DOHH2 (cell line): ENCODE measurements around the gene B3GNT2.

Experiments
- H3F3A ChIP-seq: fragments of 200-600 bp; sonication (generic), shearing (Covaris generic); 2 replicates; pipeline ENCODE4 v1.6.0; 2016; ENCODE audit warnings: antibody characterized with exemption, mild to moderate bottlenecking; ENCODE audit not compliant: control insufficient read depth, insufficient read depth
- H3K27ac ChIP-seq: fragments of 200-600 bp; sonication (generic); 2 replicates; pipeline ENCODE4 v1.5.1; 2014; ENCODE audit warnings: low read depth, mild to moderate bottlenecking, low read length, moderate library complexity
- H3K27me3 ChIP-seq: fragments of 200-600 bp; sonication (generic); 2 replicates; pipeline ENCODE4 v1.6.1; 2014; ENCODE audit warnings: mild to moderate bottlenecking, low read length, mixed read lengths; ENCODE audit not compliant: control insufficient read depth
- H3K36me3 ChIP-seq: fragments of 200-600 bp; sonication (generic); 2 replicates; pipeline ENCODE4 v1.6.1; 2014; ENCODE audit warnings: mild to moderate bottlenecking, low read length, moderate library complexity, mixed read lengths; ENCODE audit not compliant: control insufficient read depth
- H3K4me1 ChIP-seq: fragments of 200-600 bp; sonication (generic); 2 replicates; pipeline ENCODE4 v1.6.1; 2014; ENCODE audit warnings: mild to moderate bottlenecking, low read length, mixed read lengths; ENCODE audit not compliant: control insufficient read depth
- H3K4me2 ChIP-seq: fragments of 200-600 bp; sonication (generic); 2 replicates; pipeline ENCODE4 v1.6.0; 2014; ENCODE audit warnings: mild to moderate bottlenecking, low read length, moderate library complexity
- H3K4me3 ChIP-seq: fragments of 200-600 bp; sonication (generic); 2 replicates; pipeline ENCODE4 v1.5.1; 2014; ENCODE audit warnings: mild to moderate bottlenecking, low read length, mixed read lengths
- H3K79me2 ChIP-seq: fragments of 200-600 bp; sonication (generic); 2 replicates; pipeline ENCODE4 v1.6.1; 2014; ENCODE audit warnings: mild to moderate bottlenecking, low read length, mixed read lengths; ENCODE audit not compliant: control insufficient read depth
- H3K9me2 ChIP-seq: fragments of 200-600 bp; sonication (generic); replicated peaks from 2 replicates; pipeline ENCODE4 v1.6.1; 2014; ENCODE audit warnings: mild to moderate bottlenecking, low read length, mixed read lengths; ENCODE audit not compliant: control insufficient read depth
- H3K9me3 ChIP-seq: fragments of 200-600 bp; sonication (generic); 2 replicates; pipeline ENCODE4 v1.6.1; 2014; ENCODE audit warnings: antibody characterized with exemption, low read length, mixed read lengths; ENCODE audit not compliant: control insufficient read depth, insufficient read depth
- H4K20me1 ChIP-seq: fragments of 200-600 bp; sonication (generic); 2 replicates; pipeline ENCODE4 v1.6.0; 2014; ENCODE audit warnings: low read depth, mild to moderate bottlenecking, antibody characterized with exemption, low read length, moderate library complexity; ENCODE audit not compliant: control insufficient read depth, insufficient read depth
- CTCF ChIP-seq: fragments of 200-600 bp; sonication (generic); IDR thresholded peaks from one replicate; pipeline ENCODE4 v1.5.1; 2014; ENCODE audit warnings: antibody characterized with exemption, mild to moderate bottlenecking, low read depth, low read length; ENCODE audit not compliant: poor library complexity, severe bottlenecking
- EZH2phosphoT487 ChIP-seq: fragments of 200-600 bp; sonication (generic); IDR thresholded peaks from 2 replicates; pipeline ENCODE4 v1.6.1; 2017; ENCODE audit warnings: borderline replicate concordance, mild to moderate bottlenecking, antibody characterized with exemption, low read length, moderate library complexity, mixed read lengths

Gene B3GNT2

GRCh38 chr2:62222674-62223073 lies 26.8 kb downstream of the B3GNT2 start:
- Histone ChIP-seq H3K27ac (no peak overlapping the region), H3K27me3 (no peaks in the 10 kb centered on the region), H3K9me3 (peaks cover 16% of the 10 kb centered on the region; the same call in 1 of the 2 replicates), H3K79me2 (peaks cover 81% of the 10 kb centered on the region), H3K4me2 (no peak overlapping the region), H3K9me2 (no peaks in the 10 kb centered on the region), H3K4me1 (peaks cover 24% of the 10 kb centered on the region), H3K4me3 (no peak overlapping the region), H3K36me3 (peaks cover 71% of the 10 kb centered on the region), H4K20me1 (no peaks in the 10 kb centered on the region), H3F3A (no peaks in the 10 kb centered on the region)
- TF ChIP-seq EZH2phosphoT487 = no peak
- TF ChIP-seq CTCF = no peak

- Histone ChIP-seq H3K27ac (no peak overlapping the region), H3K27me3 (no peaks in the 10 kb centered on the region), H4K20me1 (no peaks in the 10 kb centered on the region), H3K36me3 (peaks cover 55% of the 10 kb centered on the region), H3K79me2 (peaks cover 58% of the 10 kb centered on the region), H3K4me1 (peaks cover 24% of the 10 kb centered on the region), H3F3A (no peaks in the 10 kb centered on the region), H3K9me2 (no peaks in the 10 kb centered on the region), H3K4me3 (no peak overlapping the region), H3K9me3 (peaks cover 3% of the 10 kb centered on the region; the same call in 1 of the 2 replicates), H3K4me2 (no peak overlapping the region)
- TF ChIP-seq CTCF (no peak), EZH2phosphoT487 (no peak)
These were observed 29.1 kb downstream of the B3GNT2 start for GRCh38 chr2:62224976-62225375.

- Histone ChIP-seq H3K79me2 (peaks cover 33% of the 10 kb centered on the region), H3K4me2 (no peak overlapping the region), H3F3A (no peaks in the 10 kb centered on the region), H3K4me1 (peaks cover 24% of the 10 kb centered on the region), H3K36me3 (peaks cover 34% of the 10 kb centered on the region), H3K4me3 (no peak overlapping the region), H3K9me3 (no peaks in the 10 kb centered on the region), H3K27ac (no peak overlapping the region), H3K9me2 (no peaks in the 10 kb centered on the region), H3K27me3 (no peaks in the 10 kb centered on the region), H4K20me1 (no peaks in the 10 kb centered on the region)
- TF ChIP-seq EZH2phosphoT487 (no peak), CTCF (no peak)
These were observed 31.6 kb downstream of the B3GNT2 start for GRCh38 chr2:62227386-62228075.
